ENCODE results near the gene TRPV4.

GRCh38 chr12:109829667-109830066, 3.5 kb downstream of the TRPV4 start:
- TF ChIP-seq CTCF (IDR thresholded peaks at IDR 0.05; ENCODE audit: poor library complexity) = no peak
- no peak for TF ChIP-seq EZH2phosphoT487 (IDR thresholded peaks at IDR 0.05; ENCODE audit: low read depth, severe bottlenecking, unreplicated experiment)

Measured in hepatocyte (in vitro differentiated cells).